Urothelium cell line (cell line): Measurements from ENCODE around the gene ATP1B4.
"Not testable (repeated sequence)": the region's sequence is repeated elsewhere in the genome, so short reads cannot be mapped to it uniquely, and the experiment has no call there.

ENCODE experiments used
- DNase-seq: peaks from one replicate; pipeline ENCODE4 v3.0.0; 2011; ENCODE audit warnings: low spot score, mixed read lengths
- FAIRE-seq: peaks from 2 replicates; lab custom pipeline; 2011; peaks lifted over from hg19 to GRCh38; lab: Jason Lieb, UNC

ATP1B4 gene

GRCh38 chrX:120361764-120362305 lies at the start of gene ATP1B4:
TSS of gene ATP1B4 (plus strand) at chrX:120362089. CDS start at chrX:120362169, 80 bp downstream.
- DNase-seq (no peak), FAIRE-seq (no peak)

- FAIRE-seq, result no peak
- DNase-seq, result no peak
Observed at GRCh38 chrX:120315776-120316175, 46.1 kb upstream of the ATP1B4 start.

GRCh38 chrX:120316587-120317283 lies 45.2 kb upstream of the ATP1B4 start:
- no peak for DNase-seq
- no peak for FAIRE-seq

GRCh38 chrX:120318411-120318810 lies 43.5 kb upstream of the ATP1B4 start:
- no peak for FAIRE-seq
- DNase-seq, result no peak

- DNase-seq (no peak), FAIRE-seq (no peak)
Observed at GRCh38 chrX:120321520-120322281, 40.2 kb upstream of the ATP1B4 start.

GRCh38 chrX:120331116-120331515 lies 30.8 kb upstream of the ATP1B4 start:
- FAIRE-seq (no peak), DNase-seq (no peak)

GRCh38 chrX:120332394-120332793 lies 29.5 kb upstream of the ATP1B4 start:
- FAIRE-seq (no peak), DNase-seq (no peak)

GRCh38 chrX:120334151-120334550 lies 27.7 kb upstream of the ATP1B4 start:
- FAIRE-seq, result no peak

GRCh38 chrX:120334603-120335002 lies 27.3 kb upstream of the ATP1B4 start:
- FAIRE-seq (no peak), DNase-seq (no peak)

More at GRCh38 chrX:120334151-120334550, 27.7 kb upstream of the ATP1B4 start:
- DNase-seq, result no peak

- FAIRE-seq (no peak), DNase-seq (no peak)
Observed at GRCh38 chrX:120335289-120335688, 26.6 kb upstream of the ATP1B4 start.

- no peak for DNase-seq
- no peak for FAIRE-seq
Observed at GRCh38 chrX:120336899-120337298, 25.0 kb upstream of the ATP1B4 start.

- not testable (repeated sequence) for DNase-seq, FAIRE-seq
Observed at GRCh38 chrX:120344566-120344965, 17.3 kb upstream of the ATP1B4 start.

GRCh38 chrX:120350450-120351138 lies 11.3 kb upstream of the ATP1B4 start:
- DNase-seq, result no peak
- no peak for FAIRE-seq

GRCh38 chrX:120356084-120356483 lies 5.8 kb upstream of the ATP1B4 start:
- FAIRE-seq, result no peak
- DNase-seq, result no peak

- FAIRE-seq (no peak), DNase-seq (no peak)
Observed at GRCh38 chrX:120357186-120357585, 4.7 kb upstream of the ATP1B4 start.

GRCh38 chrX:120358737-120359456 lies 3.0 kb upstream of the ATP1B4 start:
- DNase-seq (peak; percentile 9), FAIRE-seq (no peak)

- DNase-seq (peak; percentile 5), FAIRE-seq (no peak)
Observed at GRCh38 chrX:120365320-120365719, 3.4 kb downstream of the ATP1B4 start.

- FAIRE-seq (no peak), DNase-seq (no peak)
Observed at GRCh38 chrX:120365968-120366367, 4.1 kb downstream of the ATP1B4 start.

- DNase-seq, result no peak
- FAIRE-seq, result no peak
Observed at GRCh38 chrX:120366794-120367193, 4.9 kb downstream of the ATP1B4 start.

GRCh38 chrX:120367402-120368109 lies 5.7 kb downstream of the ATP1B4 start:
- no peak for FAIRE-seq
- DNase-seq, result no peak
